GM12873 (cell line): Measurements from ENCODE around the gene TBX1.

ENCODE experiments used
- CTCF ChIP-seq: IDR thresholded peaks from 2 replicates; pipeline ENCODE4 v1.5.1; 2012; ENCODE audit warnings: low read depth, mild to moderate bottlenecking, moderate library complexity, low read length, control low read depth; ENCODE audit not compliant: insufficient read depth; ENCODE audit errors: missing control alignments

TBX1 gene

GRCh38 chr22:19731361-19732135 is 29.0 kb upstream of the TBX1 start:
- no peak for TF ChIP-seq CTCF

GRCh38 chr22:19732403-19733113 is 28.0 kb upstream of the TBX1 start:
- TF ChIP-seq CTCF, result no peak

GRCh38 chr22:19733755-19734154 is 26.8 kb upstream of the TBX1 start:
- no peak for TF ChIP-seq CTCF

DNA sequence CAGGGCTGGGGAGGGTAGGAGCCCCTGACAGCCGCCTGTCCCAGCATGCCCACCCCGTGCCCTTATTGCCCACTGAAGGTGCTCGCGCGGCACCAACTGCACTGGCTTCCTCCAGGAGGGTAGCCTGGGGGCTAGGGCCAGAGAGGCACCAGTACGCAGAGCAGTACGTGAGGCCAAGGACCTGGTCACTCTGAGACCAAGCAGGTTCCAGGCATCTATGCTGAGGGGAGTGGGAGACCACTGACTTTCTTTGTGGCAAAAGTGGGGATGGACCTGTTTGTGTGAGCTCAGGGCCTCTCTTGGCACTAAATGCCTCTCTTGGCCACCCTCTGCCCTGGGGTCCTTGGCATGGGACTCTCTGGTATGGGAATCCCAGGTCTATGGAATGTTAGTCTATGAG is 26.4 kb upstream of the TBX1 start:
- no peak for TF ChIP-seq CTCF

DNA sequence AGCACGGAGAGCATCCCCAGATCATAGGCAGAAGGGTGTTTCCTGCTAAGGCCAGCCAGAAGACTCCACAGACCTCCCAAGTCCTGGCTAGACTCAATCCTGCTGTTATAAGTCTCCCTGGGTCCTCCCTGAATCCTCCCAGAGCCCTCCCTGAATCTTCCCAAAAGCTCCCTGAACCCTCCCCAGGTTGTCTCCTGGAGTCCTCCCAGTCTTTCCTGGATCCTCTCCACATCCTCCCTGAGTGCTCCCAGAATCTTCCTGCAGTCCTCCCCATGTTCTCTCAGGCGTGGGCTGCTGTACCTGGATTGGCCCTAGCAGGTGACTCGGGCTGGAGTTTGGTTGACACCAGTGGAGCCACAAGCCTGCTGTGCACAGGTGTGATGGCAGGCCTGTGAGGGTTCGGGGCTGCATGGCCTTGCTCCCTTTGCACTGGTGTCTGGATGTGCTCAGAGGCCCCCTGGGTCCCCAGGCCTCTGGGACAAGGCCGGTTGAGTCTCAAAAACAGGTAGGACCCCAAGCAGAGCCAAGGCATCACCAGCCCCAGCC is 25.7 kb upstream of the TBX1 start:
- no peak for TF ChIP-seq CTCF

- no peak for TF ChIP-seq CTCF
These were observed 24.7 kb upstream of the TBX1 start for GRCh38 chr22:19735665-19736510.
